NCI-H82 treated with DMSO at 0.1 percent for 48 hours (cell line): ENCODE measurements around the gene DDX31.

Experiments
- DNase-seq: peaks from one replicate; lab custom pipeline; 2025; ENCODE audit not compliant: unreplicated experiment; lab: John Stamatoyannopoulos, UW

Gene DDX31

GRCh38 chr9:132638240-132638639 lies 31.5 kb downstream of the DDX31 start:
- no peak for DNase-seq

GRCh38 chr9:132637801-132638200 lies 32.0 kb downstream of the DDX31 start:
- no peak for DNase-seq

GRCh38 chr9:132637351-132637750 lies 32.4 kb downstream of the DDX31 start:
- no peak for DNase-seq

- DNase-seq, result no peak
These were observed 35.5 kb downstream of the DDX31 start for GRCh38 chr9:132634327-132634726.

GRCh38 chr9:132632413-132633129 lies 37.2 kb downstream of the DDX31 start:
- no peak for DNase-seq

GRCh38 chr9:132631685-132632084 lies 38.1 kb downstream of the DDX31 start:
- DNase-seq, result no peak

GRCh38 chr9:132631280-132631679 lies 38.5 kb downstream of the DDX31 start:
- no peak for DNase-seq

- no peak for DNase-seq
These were observed 39.0 kb downstream of the DDX31 start for GRCh38 chr9:132630811-132631210.

- DNase-seq, result no peak
These were observed 39.7 kb downstream of the DDX31 start for GRCh38 chr9:132630116-132630515.

- DNase-seq, result no peak
These were observed 41.0 kb downstream of the DDX31 start for GRCh38 chr9:132628746-132629145.

GRCh38 chr9:132627594-132627993 lies 42.2 kb downstream of the DDX31 start:
- DNase-seq, result no peak

- no peak for DNase-seq
These were observed 42.7 kb downstream of the DDX31 start for GRCh38 chr9:132627106-132627505.

GRCh38 chr9:132626285-132626684 lies 43.5 kb downstream of the DDX31 start:
- DNase-seq, result no peak

GRCh38 chr9:132622159-132622558 lies 47.6 kb downstream of the DDX31 start:
- DNase-seq, result no peak

- no peak for DNase-seq
These were observed 53.1 kb downstream of the DDX31 start for GRCh38 chr9:132616725-132617124.

GRCh38 chr9:132615774-132616173 lies 54.0 kb downstream of the DDX31 start:
- no peak for DNase-seq

- no peak for DNase-seq
These were observed 55.5 kb downstream of the DDX31 start for GRCh38 chr9:132614324-132614723.

- DNase-seq, result no peak
These were observed 59.1 kb downstream of the DDX31 start for GRCh38 chr9:132610661-132611060.

GRCh38 chr9:132609829-132610228 lies 60.0 kb downstream of the DDX31 start:
- no peak for DNase-seq

- peak; percentile 15 for DNase-seq
These were observed 60.6 kb downstream of the DDX31 start for GRCh38 chr9:132609184-132609583.

- no peak for DNase-seq
These were observed 63.7 kb downstream of the DDX31 start for GRCh38 chr9:132606066-132606465.

- DNase-seq, result no peak
These were observed 64.4 kb downstream of the DDX31 start for GRCh38 chr9:132605387-132605786.

- DNase-seq, result no peak
These were observed 67.6 kb downstream of the DDX31 start for GRCh38 chr9:132602207-132602606.
